CD4-positive, alpha-beta T cell treated with Interleukin-17A for 1 hour (primary cell): ENCODE data around the gene KHK.

Experiments
- DNase-seq: peaks from one replicate; pipeline ENCODE4 v3.0.0-alpha.2; 2020

Gene KHK

GRCh38 chr2:27130396-27130795 lies 43.8 kb downstream of the KHK start:
- no peak for DNase-seq

GRCh38 chr2:27131429-27131828 lies 44.9 kb downstream of the KHK start:
- DNase-seq = no peak

GRCh38 chr2:27133195-27133875 lies 46.8 kb downstream of the KHK start:
- DNase-seq = peak; percentile 5

GRCh38 chr2:27133905-27134780 lies 47.6 kb downstream of the KHK start, which contains the start of gene PREB:
Gene PREB, minus strand, starts transcription at chr2:27134636. Its CDS starts 215 bp downstream, at chr2:27134421.
- DNase-seq = peak; percentile 97

GRCh38 chr2:27134781-27135477 lies 48.4 kb downstream of the KHK start:
- no peak for DNase-seq

- no peak for DNase-seq
Observed at GRCh38 chr2:27135478-27135955, 48.9 kb downstream of the KHK start.

GRCh38 chr2:27136751-27137150 lies 50.2 kb downstream of the KHK start:
- no peak for DNase-seq

- no peak for DNase-seq
Observed at GRCh38 chr2:27137322-27137935, 50.9 kb downstream of the KHK start.

GRCh38 chr2:27138111-27138510 lies 51.5 kb downstream of the KHK start:
- no peak for DNase-seq

- no peak for DNase-seq
Observed at GRCh38 chr2:27139310-27139709, 52.7 kb downstream of the KHK start, which contains the start of gene PRR30. Gene PRR30, minus strand, starts transcription at chr2:27139410. Its CDS starts 1,081 bp downstream, at chr2:27138329.

GRCh38 chr2:27143285-27143684 lies 56.7 kb downstream of the KHK start:
- no peak for DNase-seq

GRCh38 chr2:27145682-27146081 lies 59.1 kb downstream of the KHK start:
- DNase-seq = no peak

GRCh38 chr2:27147935-27148334 lies 61.4 kb downstream of the KHK start:
- no peak for DNase-seq

GRCh38 chr2:27148801-27149439 lies 62.3 kb downstream of the KHK start, which contains the start of gene TCF23:
Gene TCF23, plus strand, starts transcription at chr2:27149004. Its CDS starts 130 bp downstream, at chr2:27149134.
- DNase-seq = no peak

GRCh38 chr2:27149570-27150405 lies 63.2 kb downstream of the KHK start:
- no peak for DNase-seq
